HCT116 (cell line): ENCODE results near the gene NEMP2. TPM values are rescaled to one million over a fixed set of nuclear protein-coding genes. Genes with fewer than 3 reads are reported as not detected.

ENCODE experiments used
- ATAC-seq: fragments of 200-7000 bp; cut with Tn5 transposase; 2 replicates; pipeline ENCODE4 v1.9.1; 2020; ENCODE audit warnings: mild to moderate bottlenecking, moderate library complexity
- BruUV-seq: library from RNA; stranded (reverse); fragments of 400-500 nt; replicated peaks from 2 replicates; lab custom pipeline; 2021; lab: Mats Ljungman, UMichigan
- CTCF ChIA-PET: fragments of 300-600 bp; sonication (Branson Sonifier 250); formaldehyde crosslinking; loops from one replicate; lab custom pipeline; 2021; ENCODE audit warnings: antibody characterized with exemption; lab: Charles Lee
- POLR2A ChIA-PET: fragments of 300-600, 350-600 bp; sonication (Branson Sonifier 250); formaldehyde crosslinking; loops from one replicate; lab custom pipeline; 2021; ENCODE audit warnings: antibody characterized with exemption; lab: Charles Lee
- RAD21 ChIA-PET, 2 experiments: fragments of 300-600 bp; sonication (Branson Sonifier 250); formaldehyde crosslinking; loops; one replicate each; lab custom pipeline; 2023; ENCODE audit warnings: low total read pairs in 2 of 2; ENCODE audit not compliant: uncharacterized antibody in 2 of 2, unreplicated experiment in 2 of 2, low non-redundant PET in 1 of 2; lab: Charles Lee
- DNase-seq: peaks from one replicate; pipeline ENCODE4 v3.0.0-alpha.2; 2010; ENCODE audit warnings: low read depth, low spot score
- H2AFZ ChIP-seq: fragments of 200-600 bp; shearing (Covaris generic), sonication (generic); 2 replicates; pipeline ENCODE4 v1.6.1; 2017; ENCODE audit warnings: low read depth, mixed run types, mixed read lengths, antibody characterized with exemption, low read length; ENCODE audit not compliant: poor library complexity, severe bottlenecking
- H3K27ac ChIP-seq: 2 replicates; pipeline ENCODE4 v1.5.1; 2012; ENCODE audit warnings: low read depth, low read length
- H3K27me3 ChIP-seq: fragments of 200-600 bp; sonication (generic); 2 replicates; pipeline ENCODE4 v1.6.1; 2016; ENCODE audit warnings: mixed run types, low read length, mixed read lengths; ENCODE audit not compliant: insufficient read depth
- H3K36me3 ChIP-seq, 2 experiments: fragments of 200-500 bp in 1 of 2; fragments of 200-600 bp in 1 of 2; sonication (Bioruptor generic) in 1 of 2; sonication (generic) in 1 of 2; 2 replicates each; pipeline versions ENCODE4 v1.5.1 to v1.6.1; 2014 to 2016; ENCODE audit warnings: low read length in 2 of 2, inconsistent platforms in 1 of 2, mixed read lengths in 1 of 2, mixed run types in 1 of 2; ENCODE audit not compliant: insufficient read depth in 2 of 2, control insufficient read depth in 1 of 2
- H3K4me1 ChIP-seq, 2 experiments: fragments of 200-600 bp in 1 of 2; sonication (generic) in 1 of 2; 2 replicates each; pipeline versions ENCODE4 v1.5.1 to v1.6.1; 2012 to 2017; ENCODE audit warnings: low read length in 2 of 2, inconsistent platforms in 1 of 2, mild to moderate bottlenecking in 1 of 2, mixed read lengths in 1 of 2, mixed run types in 1 of 2, moderate library complexity in 1 of 2; ENCODE audit not compliant: insufficient read depth in 2 of 2, control insufficient read depth in 1 of 2
- H3K4me2 ChIP-seq: fragments of 200-600 bp; sonication (generic); 2 replicates; pipeline ENCODE4 v1.6.1; 2017; ENCODE audit warnings: mixed run types, low read length, mixed read lengths
- H3K4me3 ChIP-seq, 2 experiments: fragments of 200-600 bp in 1 of 2; sonication (generic) in 1 of 2; replicated peaks in 1 of 2; 2 replicates each; pipeline ENCODE4 v1.5.1; 2011 to 2016; ENCODE audit warnings: low read length in 2 of 2, control low read depth in 1 of 2, low read depth in 1 of 2, mild to moderate bottlenecking in 1 of 2, mixed read lengths in 1 of 2, mixed run types in 1 of 2
- H3K79me2 ChIP-seq: fragments of 200-600 bp; sonication (generic); 2 replicates; pipeline ENCODE4 v1.6.1; 2017; ENCODE audit warnings: mild to moderate bottlenecking, mixed run types, low read length, moderate library complexity, mixed read lengths; ENCODE audit not compliant: insufficient read depth
- H3K9ac ChIP-seq: fragments of 200-600 bp; sonication (generic); 2 replicates; pipeline ENCODE4 v1.6.1; 2016; ENCODE audit warnings: low read length, mixed read lengths
- H3K9me2 ChIP-seq: fragments of 200-600 bp; sonication (generic), shearing (Covaris generic); 2 replicates; pipeline ENCODE4 v1.6.1; 2017; ENCODE audit warnings: mixed run types, mild to moderate bottlenecking, moderate library complexity; ENCODE audit not compliant: insufficient read depth
- H3K9me3 ChIP-seq, 2 experiments: fragments of 200-500 bp in 1 of 2; fragments of 200-600 bp in 1 of 2; sonication (Bioruptor generic) in 1 of 2; sonication (generic) in 1 of 2; 2 replicates each; pipeline ENCODE4 v1.6.1; 2014 to 2017; ENCODE audit warnings: low read length in 2 of 2, mixed read lengths in 2 of 2, inconsistent platforms in 1 of 2, low read depth in 1 of 2, mild to moderate bottlenecking in 1 of 2, mixed run types in 1 of 2, moderate library complexity in 1 of 2; ENCODE audit not compliant: control insufficient read depth in 1 of 2, insufficient read depth in 1 of 2
- H4K20me1 ChIP-seq: fragments of 200-600 bp; sonication (generic), shearing (Covaris generic); 2 replicates; pipeline ENCODE4 v1.6.1; 2017; ENCODE audit warnings: mixed run types, mild to moderate bottlenecking, moderate library complexity; ENCODE audit not compliant: insufficient read depth
- ATF3 ChIP-seq: IDR thresholded peaks from 2 replicates; pipeline ENCODE4 v1.6.1; 2012
- CBX3 ChIP-seq: IDR thresholded peaks from 2 replicates; pipeline ENCODE4 v1.6.1; 2012; ENCODE audit warnings: low read depth
- CTCF ChIP-seq, 3 experiments: fragments of 200-600 bp in 1 of 3; sonication (generic) in 1 of 3; IDR thresholded peaks in 2 of 3; conservative IDR thresholded peaks in 1 of 3; 2 replicates each; pipeline ENCODE4 v1.5.1; 2012 to 2017; ENCODE audit warnings: low read depth in 2 of 3, low read length in 2 of 3, antibody characterized with exemption in 1 of 3, borderline replicate concordance in 1 of 3, control low read depth in 1 of 3, mild to moderate bottlenecking in 1 of 3, mixed read lengths in 1 of 3, mixed run types in 1 of 3, moderate library complexity in 1 of 3; ENCODE audit not compliant: insufficient read depth in 1 of 3
- ELF1 ChIP-seq: IDR thresholded peaks from 2 replicates; pipeline ENCODE4 v1.6.1; 2012; ENCODE audit warnings: low read depth, borderline replicate concordance
- EZH2 ChIP-seq: fragments of 200-600 bp; sonication (generic); IDR thresholded peaks from 2 replicates; pipeline ENCODE4 v1.6.1; 2017; ENCODE audit warnings: antibody characterized with exemption, mixed run types
- MAX ChIP-seq: IDR thresholded peaks from 2 replicates; pipeline ENCODE4 v1.6.1; 2012
- POLR2AphosphoS5 ChIP-seq: IDR thresholded peaks from 2 replicates; pipeline ENCODE4 v1.6.1; 2011; ENCODE audit warnings: mild to moderate bottlenecking, low read depth, low read length, moderate library complexity
- RAD21 ChIP-seq: IDR thresholded peaks from 2 replicates; pipeline ENCODE4 v1.6.1; 2012; ENCODE audit warnings: low read depth, mild to moderate bottlenecking
- REST ChIP-seq: IDR thresholded peaks from 2 replicates; pipeline ENCODE4 v1.6.1; 2012; ENCODE audit warnings: low read depth
- SP1 ChIP-seq: IDR thresholded peaks from 2 replicates; pipeline ENCODE4 v1.6.1; 2012; ENCODE audit warnings: low read depth
- SRF ChIP-seq: IDR thresholded peaks from 2 replicates; pipeline ENCODE4 v1.6.1; 2012; ENCODE audit warnings: low read depth
- TCF7L2 ChIP-seq: IDR thresholded peaks from 2 replicates; pipeline ENCODE4 v1.7.0; 2011; ENCODE audit warnings: borderline replicate concordance, inconsistent platforms; ENCODE audit not compliant: insufficient read depth, insufficient read length; ENCODE audit errors: extremely low read depth
- ZFX ChIP-seq: fragments of 450-650 bp; IDR thresholded peaks from 2 replicates; pipeline ENCODE4 v1.6.1; 2017
- ZNF274 ChIP-seq: fragments of 200-500 bp; sonication (Bioruptor generic); IDR thresholded peaks from 2 replicates; pipeline ENCODE4 v1.6.1; 2014; ENCODE audit warnings: mild to moderate bottlenecking, low read depth, low read length, inconsistent platforms
- intact Hi-C: fragments of 100-400 bp; cut with micrococcal nuclease; formaldehyde crosslinking; loops from 2 replicates; pipeline ENCODE4 v1.10.0; 2022
- total RNA-seq: library from RNA; stranded (reverse); gene quantifications from one replicate; pipeline ENCODE4 v1.2.1, GENCODE V29; 2021; ENCODE audit not compliant: unreplicated experiment
- TF ChIP-seq, protein P1 (sequence below): IDR thresholded peaks from 2 replicates; pipeline ENCODE4 v1.6.1; 2011; ENCODE audit warnings: mild to moderate bottlenecking, low read length, moderate library complexity; ENCODE audit not compliant: insufficient replicate concordance; ENCODE audit errors: extremely low read depth

Gene NEMP2
- total RNA-seq, 1 experiment from 2014 or later: 8.6 TPM

DNA sequence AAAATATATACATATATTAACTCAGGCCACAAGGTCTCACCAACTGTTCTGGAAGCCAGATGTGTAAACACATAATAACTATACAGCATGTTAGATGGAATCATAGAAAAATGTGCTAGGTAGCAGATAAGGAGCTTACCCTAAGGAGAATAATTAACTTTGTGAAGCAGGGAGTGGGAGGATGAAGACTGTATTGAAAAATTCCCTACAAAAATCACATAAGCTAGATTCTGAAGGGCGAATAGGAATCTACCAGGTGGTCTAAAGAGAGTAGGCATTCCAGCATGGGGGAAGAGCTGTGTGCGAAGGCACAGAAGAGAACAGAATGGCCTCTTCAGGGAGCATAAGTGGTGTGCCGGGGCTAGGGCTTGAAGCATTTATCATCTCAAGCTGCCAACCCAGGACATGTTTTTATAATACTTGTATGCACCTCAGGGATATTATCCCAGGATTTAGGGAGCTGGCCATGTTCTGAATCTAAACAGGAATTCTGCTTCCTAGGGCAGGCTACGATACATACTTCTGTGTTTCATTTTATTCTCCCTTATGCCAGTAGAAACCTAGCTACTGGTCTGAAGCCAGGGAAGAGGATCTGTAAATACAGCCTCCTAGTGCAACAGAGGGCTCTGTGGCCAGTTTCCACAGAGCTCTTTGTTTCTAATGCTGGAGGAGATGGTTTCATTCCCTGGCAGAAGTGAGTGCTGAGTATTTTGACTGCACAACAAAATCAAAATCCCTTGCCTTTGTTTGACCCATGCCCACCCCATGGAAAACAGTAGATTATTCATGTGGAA, 56.7 kb downstream of the NEMP2 start:
- intact Hi-C loops: no loop called here
- Histone ChIP-seq H3K79me2 (no peaks in the 10 kb centered on the region), H3K27ac (no peak overlapping the region), H3K9me2 (no peaks in the 10 kb centered on the region), H3K4me3 (no peak overlapping the region), H3K4me2 (no peak overlapping the region), H4K20me1 (no peaks in the 10 kb centered on the region)
- BruUV-seq: no TSS peak
- POLR2A ChIA-PET: no interaction called here
- CTCF ChIA-PET: no interaction called here
- RAD21 ChIA-PET: no interaction called here
- TF ChIP-seq ATF3 (no peak), TCF7L2 (no peak), POLR2AphosphoS5 (no peak), ELF1 (no peak), REST (no peak), EZH2 (no peak), RAD21 (no peak), CTCF (IDR thresholded peaks at IDR 0.05 in 2 of 3, conservative IDR thresholded peaks at IDR 0.05 in 1 of 3; ENCODE audit: borderline replicate concordance in 1 of 3, insufficient read depth in 1 of 3, low read depth in 2 of 3, low read length in 2 of 3) (no peak), SRF (no peak), ZFX (no peak), MAX (no peak), ZNF274 (no peak), SP1 (no peak), CBX3 (no peak)
- TF ChIP-seq, protein P1, sequence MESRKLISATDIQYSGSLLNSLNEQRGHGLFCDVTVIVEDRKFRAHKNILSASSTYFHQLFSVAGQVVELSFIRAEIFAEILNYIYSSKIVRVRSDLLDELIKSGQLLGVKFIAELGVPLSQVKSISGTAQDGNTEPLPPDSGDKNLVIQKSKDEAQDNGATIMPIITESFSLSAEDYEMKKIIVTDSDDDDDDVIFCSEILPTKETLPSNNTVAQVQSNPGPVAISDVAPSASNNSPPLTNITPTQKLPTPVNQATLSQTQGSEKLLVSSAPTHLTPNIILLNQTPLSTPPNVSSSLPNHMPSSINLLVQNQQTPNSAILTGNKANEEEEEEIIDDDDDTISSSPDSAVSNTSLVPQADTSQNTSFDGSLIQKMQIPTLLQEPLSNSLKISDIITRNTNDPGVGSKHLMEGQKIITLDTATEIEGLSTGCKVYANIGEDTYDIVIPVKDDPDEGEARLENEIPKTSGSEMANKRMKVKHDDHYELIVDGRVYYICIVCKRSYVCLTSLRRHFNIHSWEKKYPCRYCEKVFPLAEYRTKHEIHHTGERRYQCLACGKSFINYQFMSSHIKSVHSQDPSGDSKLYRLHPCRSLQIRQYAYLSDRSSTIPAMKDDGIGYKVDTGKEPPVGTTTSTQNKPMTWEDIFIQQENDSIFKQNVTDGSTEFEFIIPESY: no peak
- TF ChIP-seq, all 23 proteins: peak for 0
- Histone ChIP-seq H3K9ac (no peak overlapping the region), H3K27me3 (no peaks in the 10 kb centered on the region), H3K9me3 (no peaks in the 10 kb centered on the region), H3K36me3 (no peaks in the 10 kb centered on the region), H3K4me1 (no peaks in the 10 kb centered on the region), H2AFZ (no peak overlapping the region)
- ATAC-seq (no peak), DNase-seq (no peak)
